Vagina (tissue), 2 donors: ENCODE data around the gene PGBD4. TPM values are rescaled to one million over a fixed set of nuclear protein-coding genes. Genes with fewer than 3 reads are reported as not detected.

Experiments
- DNase-seq, 2 donors: peaks; one replicate each; pipeline ENCODE4 v3.0.0-alpha.2; 2017; ENCODE audit errors: extremely low spot score in 2 of 2
- H3K27ac ChIP-seq: fragments of 200-600 bp; sonication (generic); one replicate; pipeline ENCODE4 v1.5.1; 2019
- H3K27me3 ChIP-seq: fragments of 200-600 bp; sonication (generic); one replicate; pipeline ENCODE4 v1.5.1; 2019
- H3K36me3 ChIP-seq, 2 donors: fragments of 200-600 bp; sonication (generic); one replicate each; pipeline ENCODE4 v1.5.1; 2017 to 2019
- H3K4me1 ChIP-seq: fragments of 200-600 bp; sonication (generic); one replicate; pipeline ENCODE4 v1.5.1; 2019
- H3K4me3 ChIP-seq, 2 donors: fragments of 200-600 bp; sonication (generic); 1 replicate in 1 of 2; 2 replicates in 1 of 2; pipeline ENCODE4 v1.5.1; 2016 to 2019
- H3K9me3 ChIP-seq: fragments of 200-600 bp; sonication (generic); one replicate; pipeline ENCODE4 v1.5.1; 2019
- POLR2A ChIP-seq, 2 donors: fragments of 450-650 bp; IDR thresholded peaks; one replicate each; pipeline ENCODE4 v1.6.1; 2017; ENCODE audit warnings: antibody characterized with exemption in 2 of 2, mild to moderate bottlenecking in 2 of 2, moderate library complexity in 2 of 2
- POLR2AphosphoS5 ChIP-seq, 2 donors: sonication (generic); formaldehyde crosslinking; IDR thresholded peaks; one replicate each; pipeline ENCODE4 v1.9.0; 2017; ENCODE audit warnings: antibody characterized with exemption in 2 of 2, mild to moderate bottlenecking in 2 of 2, low read depth in 1 of 2; ENCODE audit not compliant: insufficient read depth in 1 of 2
- intact Hi-C: fragments of 100-400 bp; cut with DNase I; formaldehyde crosslinking; loops from one replicate; pipeline ENCODE4 v1.15.1; 2023
- total RNA-seq: library from RNA; depleted of rRNA; stranded (reverse); fragments of >200 nt; gene quantifications from one replicate; pipeline ENCODE4 v1.2.3, GENCODE V29; 2016
- TF ChIP-seq, protein P1 (sequence below), 3 experiments: fragments of 450-650 bp in 2 of 3; fragments of 200-600 bp in 1 of 3; sonication (generic) in 1 of 3; IDR thresholded peaks; one replicate each; pipeline ENCODE4 v1.5.1; 2017 to 2019; ENCODE audit warnings: antibody characterized with exemption in 3 of 3, mild to moderate bottlenecking in 2 of 3, moderate library complexity in 2 of 3

PGBD4 gene
- total RNA-seq, 1 donor from 2014 or later = 1.5 TPM

DNA sequence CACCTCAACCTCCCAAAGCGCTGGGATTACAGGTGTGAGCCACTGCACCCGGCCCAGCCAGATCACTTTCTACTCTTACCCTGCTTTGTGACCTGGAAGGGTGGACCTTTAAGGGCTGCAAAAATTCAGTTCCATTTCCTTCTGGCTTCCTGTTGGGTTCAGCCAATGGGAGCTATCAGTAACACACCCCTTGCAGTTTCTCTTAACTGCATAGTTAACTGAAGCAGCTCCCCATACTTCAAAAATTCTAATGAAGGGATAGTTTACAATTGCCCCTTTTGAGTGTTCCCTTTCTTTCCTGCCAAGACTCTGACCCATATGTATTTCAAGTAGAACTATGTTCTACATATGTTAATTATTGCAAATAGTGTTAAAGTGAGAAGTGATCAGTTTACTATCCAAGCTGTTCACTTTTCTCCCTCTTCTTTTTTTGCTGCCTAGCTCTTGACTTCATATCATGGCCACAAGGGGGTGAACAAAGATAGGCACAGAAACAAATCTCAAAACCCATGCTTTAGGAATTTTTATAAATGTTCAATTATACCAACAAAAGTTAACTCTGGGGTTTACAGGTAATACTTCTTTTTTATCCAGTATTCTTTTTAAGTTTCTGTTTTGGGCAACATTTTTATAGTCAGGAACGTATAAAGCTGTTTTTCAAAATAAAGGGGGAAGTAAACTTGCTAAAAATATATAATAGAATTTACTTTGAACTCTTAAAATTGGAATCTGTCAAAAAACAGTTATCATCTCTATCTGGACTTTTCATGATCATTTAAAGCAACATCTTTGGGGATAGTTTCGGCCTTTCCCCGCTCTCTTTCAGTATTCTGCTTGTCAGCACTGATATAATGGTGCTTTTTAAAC, 8.1 kb downstream of the PGBD4 start:
- intact Hi-C loops = no loop called here

DNA sequence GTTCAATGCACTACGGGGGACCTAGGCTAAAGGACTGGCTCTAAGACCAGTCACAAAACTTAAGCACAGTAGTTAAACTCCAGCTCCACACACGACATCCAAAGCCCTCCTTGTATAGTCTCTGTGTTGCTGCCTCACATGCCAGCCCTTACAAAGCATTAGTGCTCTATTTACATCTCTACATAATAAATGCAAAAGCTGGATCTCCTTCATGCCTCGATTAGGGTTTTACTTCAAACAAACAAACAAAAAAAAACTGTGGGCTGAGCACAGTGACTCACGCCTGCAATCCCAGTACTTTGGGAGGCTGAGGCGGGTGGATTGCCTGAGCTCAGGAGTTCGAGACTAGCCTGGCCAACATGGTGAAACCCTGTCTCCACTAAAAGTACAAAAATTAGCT, 9.6 kb downstream of the PGBD4 start:
- no peak for TF ChIP-seq POLR2AphosphoS5 (IDR thresholded peaks at IDR 0.05; ENCODE audit: insufficient read depth in 1 of 2, low read depth in 1 of 2)
- TF ChIP-seq, protein P1, sequence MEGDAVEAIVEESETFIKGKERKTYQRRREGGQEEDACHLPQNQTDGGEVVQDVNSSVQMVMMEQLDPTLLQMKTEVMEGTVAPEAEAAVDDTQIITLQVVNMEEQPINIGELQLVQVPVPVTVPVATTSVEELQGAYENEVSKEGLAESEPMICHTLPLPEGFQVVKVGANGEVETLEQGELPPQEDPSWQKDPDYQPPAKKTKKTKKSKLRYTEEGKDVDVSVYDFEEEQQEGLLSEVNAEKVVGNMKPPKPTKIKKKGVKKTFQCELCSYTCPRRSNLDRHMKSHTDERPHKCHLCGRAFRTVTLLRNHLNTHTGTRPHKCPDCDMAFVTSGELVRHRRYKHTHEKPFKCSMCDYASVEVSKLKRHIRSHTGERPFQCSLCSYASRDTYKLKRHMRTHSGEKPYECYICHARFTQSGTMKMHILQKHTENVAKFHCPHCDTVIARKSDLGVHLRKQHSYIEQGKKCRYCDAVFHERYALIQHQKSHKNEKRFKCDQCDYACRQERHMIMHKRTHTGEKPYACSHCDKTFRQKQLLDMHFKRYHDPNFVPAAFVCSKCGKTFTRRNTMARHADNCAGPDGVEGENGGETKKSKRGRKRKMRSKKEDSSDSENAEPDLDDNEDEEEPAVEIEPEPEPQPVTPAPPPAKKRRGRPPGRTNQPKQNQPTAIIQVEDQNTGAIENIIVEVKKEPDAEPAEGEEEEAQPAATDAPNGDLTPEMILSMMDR (IDR thresholded peaks at IDR 0.05) = no peak
- no peak for TF ChIP-seq POLR2A (IDR thresholded peaks at IDR 0.05)
- no peaks in the 10 kb centered on the region for H3K36me3 ChIP-seq
- H3K27me3 ChIP-seq = no peaks in the 10 kb centered on the region
- no peak overlapping the region for H3K27ac ChIP-seq
- no peak overlapping the region for H3K4me3 ChIP-seq
- intact Hi-C loops = no loop called here
- H3K4me1 ChIP-seq = no peaks in the 10 kb centered on the region
- no peak for DNase-seq
- no peaks in the 10 kb centered on the region for H3K9me3 ChIP-seq

More for the DNA sequence above, 8.1 kb downstream of the PGBD4 start:
- Histone ChIP-seq H3K27ac (no peak overlapping the region), H3K4me1 (no peaks in the 10 kb centered on the region), H3K27me3 (no peaks in the 10 kb centered on the region), H3K9me3 (no peaks in the 10 kb centered on the region), H3K36me3 (no peaks in the 10 kb centered on the region), H3K4me3 (no peak overlapping the region)
- no peak for DNase-seq
- TF ChIP-seq POLR2A (IDR thresholded peaks at IDR 0.05) (no peak), POLR2AphosphoS5 (IDR thresholded peaks at IDR 0.05; ENCODE audit: insufficient read depth in 1 of 2, low read depth in 1 of 2) (no peak)
- TF ChIP-seq, protein P1 (IDR thresholded peaks at IDR 0.05) = peak in 1 of 3 experiments; percentile 21

- Histone ChIP-seq H3K4me3 (no peak overlapping the region), H3K4me1 (no peaks in the 10 kb centered on the region), H3K27ac (no peak overlapping the region), H3K9me3 (no peaks in the 10 kb centered on the region), H3K36me3 (no peaks in the 10 kb centered on the region), H3K27me3 (no peaks in the 10 kb centered on the region)
- TF ChIP-seq, protein P1 (IDR thresholded peaks at IDR 0.05) = no peak
- TF ChIP-seq POLR2A (IDR thresholded peaks at IDR 0.05) (no peak), POLR2AphosphoS5 (IDR thresholded peaks at IDR 0.05; ENCODE audit: insufficient read depth in 1 of 2, low read depth in 1 of 2) (no peak)
- intact Hi-C loops = no loop called here
- no peak for DNase-seq
Measured at GRCh38 chr15:34114215-34114614, 12.3 kb downstream of the PGBD4 start.

GRCh38 chr15:34114739-34115138, 12.9 kb downstream of the PGBD4 start:
- no peak overlapping the region for H3K4me3 ChIP-seq
- intact Hi-C loops = no loop called here
- DNase-seq = no peak
- no peak overlapping the region for H3K27ac ChIP-seq
- H3K27me3 ChIP-seq = no peaks in the 10 kb centered on the region
- no peaks in the 10 kb centered on the region for H3K4me1 ChIP-seq
- H3K36me3 ChIP-seq = no peaks in the 10 kb centered on the region
- no peaks in the 10 kb centered on the region for H3K9me3 ChIP-seq
- TF ChIP-seq POLR2A (IDR thresholded peaks at IDR 0.05) (no peak), POLR2AphosphoS5 (IDR thresholded peaks at IDR 0.05; ENCODE audit: insufficient read depth in 1 of 2, low read depth in 1 of 2) (no peak)
- TF ChIP-seq, protein P1 (IDR thresholded peaks at IDR 0.05) = no peak

DNA sequence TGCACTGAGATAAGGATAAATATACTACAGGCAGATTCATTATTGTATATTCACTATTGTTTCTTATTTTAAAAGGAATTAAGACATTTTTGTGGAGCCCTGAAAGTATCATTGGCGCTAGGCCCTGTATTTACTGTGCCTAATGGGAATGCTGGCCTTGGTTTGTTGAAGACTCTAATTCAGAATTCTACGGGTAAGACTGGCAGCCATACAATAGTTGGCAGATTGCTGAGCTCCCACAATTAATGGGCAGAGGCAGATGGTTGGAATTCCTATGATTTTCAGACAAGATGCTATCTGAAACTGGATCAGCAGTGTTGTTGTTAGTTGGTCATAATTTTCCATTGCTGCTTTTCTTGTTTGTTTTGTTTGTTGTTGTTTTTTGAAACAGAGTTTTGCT, 14.7 kb downstream of the PGBD4 start:
- Histone ChIP-seq H3K4me3 (no peak overlapping the region), H3K4me1 (no peaks in the 10 kb centered on the region), H3K36me3 (no peaks in the 10 kb centered on the region), H3K9me3 (no peaks in the 10 kb centered on the region), H3K27me3 (no peaks in the 10 kb centered on the region), H3K27ac (no peak overlapping the region)
- intact Hi-C loops = no loop called here
- TF ChIP-seq POLR2A (IDR thresholded peaks at IDR 0.05) (no peak), POLR2AphosphoS5 (IDR thresholded peaks at IDR 0.05; ENCODE audit: insufficient read depth in 1 of 2, low read depth in 1 of 2) (no peak)
- TF ChIP-seq, protein P1 (IDR thresholded peaks at IDR 0.05) = no peak
- no peak for DNase-seq
